Chondrocyte (in vitro differentiated cells): Measurements from ENCODE around the gene IL22. TPM values are rescaled to one million over a fixed set of nuclear protein-coding genes. Genes with fewer than 3 reads are reported as not detected.

Experiments
- DNase-seq: peaks from one replicate; pipeline ENCODE4 v3.0.0; 2021; ENCODE audit warnings: mixed read lengths, low spot score
- H3K27ac Mint-ChIP-seq: one replicate; pipeline ENCODE4 v1.8.0; 2021; ENCODE audit warnings: mild to moderate bottlenecking, moderate library complexity, mixed read lengths; ENCODE audit not compliant: unreplicated experiment
- H3K27me3 Mint-ChIP-seq: 2 replicates; pipeline ENCODE4 v1.8.0; 2021; ENCODE audit warnings: low read depth, mixed read lengths
- H3K36me3 Mint-ChIP-seq: 2 replicates; pipeline ENCODE4 v1.8.0; 2021; ENCODE audit warnings: low read depth, mixed read lengths
- H3K4me1 Mint-ChIP-seq: 2 replicates; pipeline ENCODE4 v1.8.0; 2021; ENCODE audit warnings: low read depth, mild to moderate bottlenecking, mixed read lengths
- H3K4me3 Mint-ChIP-seq: one replicate; pipeline ENCODE4 v1.8.0; 2021; ENCODE audit warnings: mild to moderate bottlenecking, moderate library complexity, mixed read lengths; ENCODE audit not compliant: unreplicated experiment
- H3K9me3 Mint-ChIP-seq: 2 replicates; pipeline ENCODE4 v1.8.0; 2021; ENCODE audit warnings: low read depth, mixed read lengths
- total RNA-seq: library from RNA; stranded (reverse); gene quantifications from 3 replicates; pipeline ENCODE4 v1.2.1, GENCODE V29; 2021
- TF ChIP-seq, protein P1 (sequence below): fragments of 200-600 bp; sonication (generic); IDR thresholded peaks from 2 replicates; pipeline ENCODE4 v1.5.0; 2021; ENCODE audit warnings: antibody characterized with exemption, mild to moderate bottlenecking, moderate library complexity

Gene IL22
- total RNA-seq, 1 donor from 2014 or later = not detected

DNA sequence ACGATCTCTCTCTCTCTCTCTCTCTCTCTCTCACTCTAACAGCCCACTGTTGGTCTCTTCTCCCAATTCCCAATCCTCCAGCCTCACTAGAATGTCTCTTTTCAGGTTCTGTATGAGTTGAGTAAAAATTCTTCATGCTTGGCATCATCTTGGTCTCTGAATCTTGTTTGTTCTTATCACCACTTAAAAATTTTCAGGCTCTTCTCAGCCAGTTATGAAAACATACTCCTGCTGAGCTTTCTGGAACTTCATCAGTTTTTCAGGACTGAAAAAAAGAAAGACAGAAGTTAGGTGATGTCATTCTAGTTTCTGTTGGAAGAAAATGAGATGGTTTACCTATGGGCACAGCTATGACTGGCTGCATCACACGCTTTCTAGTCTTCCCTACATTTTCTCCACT is 11.5 kb upstream of the IL22 start:
- Mint-ChIP-seq H3K36me3 (no peaks in the 10 kb centered on the region), H3K9me3 (no peaks in the 10 kb centered on the region), H3K4me1 (peaks cover 78% of the 10 kb centered on the region), H3K27ac (peak overlapping the region; percentile 96), H3K27me3 (no peaks in the 10 kb centered on the region), H3K4me3 (peak overlapping the region; percentile 31)
- TF ChIP-seq, protein P1, sequence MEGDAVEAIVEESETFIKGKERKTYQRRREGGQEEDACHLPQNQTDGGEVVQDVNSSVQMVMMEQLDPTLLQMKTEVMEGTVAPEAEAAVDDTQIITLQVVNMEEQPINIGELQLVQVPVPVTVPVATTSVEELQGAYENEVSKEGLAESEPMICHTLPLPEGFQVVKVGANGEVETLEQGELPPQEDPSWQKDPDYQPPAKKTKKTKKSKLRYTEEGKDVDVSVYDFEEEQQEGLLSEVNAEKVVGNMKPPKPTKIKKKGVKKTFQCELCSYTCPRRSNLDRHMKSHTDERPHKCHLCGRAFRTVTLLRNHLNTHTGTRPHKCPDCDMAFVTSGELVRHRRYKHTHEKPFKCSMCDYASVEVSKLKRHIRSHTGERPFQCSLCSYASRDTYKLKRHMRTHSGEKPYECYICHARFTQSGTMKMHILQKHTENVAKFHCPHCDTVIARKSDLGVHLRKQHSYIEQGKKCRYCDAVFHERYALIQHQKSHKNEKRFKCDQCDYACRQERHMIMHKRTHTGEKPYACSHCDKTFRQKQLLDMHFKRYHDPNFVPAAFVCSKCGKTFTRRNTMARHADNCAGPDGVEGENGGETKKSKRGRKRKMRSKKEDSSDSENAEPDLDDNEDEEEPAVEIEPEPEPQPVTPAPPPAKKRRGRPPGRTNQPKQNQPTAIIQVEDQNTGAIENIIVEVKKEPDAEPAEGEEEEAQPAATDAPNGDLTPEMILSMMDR = no peak
- DNase-seq = no peak

DNA sequence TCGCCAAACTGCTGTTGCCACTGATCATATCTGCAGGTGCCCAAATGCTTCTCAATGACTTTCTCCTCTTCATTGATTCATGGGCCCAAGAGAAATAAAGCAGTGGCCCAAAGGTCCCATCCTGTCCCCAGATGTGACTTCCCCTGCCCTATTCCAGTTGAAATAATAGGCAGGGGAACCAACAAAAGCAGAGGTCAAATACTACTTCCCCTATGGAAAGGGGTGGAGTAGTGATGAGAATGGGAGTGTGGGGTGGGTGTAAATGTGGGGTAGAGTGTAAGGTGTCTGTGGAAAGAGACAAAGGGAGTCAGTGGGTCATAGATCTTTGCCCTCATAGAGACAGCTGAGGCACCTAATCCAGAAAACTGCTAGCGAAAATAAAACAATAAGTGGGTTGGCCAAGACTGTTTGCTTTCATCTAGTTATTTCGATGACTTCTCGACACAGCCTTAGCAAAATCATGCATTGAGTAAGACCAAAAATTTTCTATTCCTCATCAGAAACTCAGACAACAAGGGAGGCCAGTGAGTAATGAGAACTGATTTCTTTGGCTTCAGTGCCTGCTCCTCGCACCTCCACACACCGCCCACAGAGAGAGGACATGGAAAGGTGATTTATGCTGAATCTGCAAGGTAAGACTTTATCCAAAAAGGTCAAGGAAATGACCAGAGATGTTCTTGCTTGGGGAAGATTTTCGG is 10.9 kb upstream of the IL22 start:
- Mint-ChIP-seq H3K36me3 (no peaks in the 10 kb centered on the region), H3K27ac (peak overlapping the region; percentile 96), H3K4me3 (no peak overlapping the region), H3K9me3 (no peaks in the 10 kb centered on the region), H3K27me3 (no peaks in the 10 kb centered on the region), H3K4me1 (peaks cover 78% of the 10 kb centered on the region)
- TF ChIP-seq, protein P1 = no peak
- DNase-seq = no peak

DNA sequence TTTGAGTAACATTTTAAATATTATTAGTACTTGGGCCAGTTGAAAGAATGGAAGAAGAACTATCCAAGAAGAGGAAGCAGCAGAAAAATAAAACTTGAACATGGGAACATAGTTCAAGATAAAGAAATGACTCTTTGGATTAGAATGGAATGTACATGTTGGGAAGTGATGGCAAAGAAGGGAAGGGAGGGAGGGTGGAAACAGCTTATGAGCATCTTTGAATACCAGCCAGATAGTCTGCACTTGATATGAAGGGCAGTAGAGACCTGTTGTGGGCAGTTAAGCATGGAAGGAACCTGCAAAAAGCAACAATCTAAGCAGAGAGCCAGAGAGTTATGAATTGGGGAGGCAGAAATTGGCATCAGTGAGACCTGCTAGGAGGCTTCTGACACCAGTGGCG is 10.0 kb upstream of the IL22 start:
- H3K27me3 Mint-ChIP-seq = no peaks in the 10 kb centered on the region
- no peak overlapping the region for H3K4me3 Mint-ChIP-seq
- H3K9me3 Mint-ChIP-seq = no peaks in the 10 kb centered on the region
- peaks cover 75% of the 10 kb centered on the region for H3K4me1 Mint-ChIP-seq
- DNase-seq = no peak
- peak overlapping the region; percentile 96 for H3K27ac Mint-ChIP-seq
- TF ChIP-seq, protein P1 = no peak
- no peaks in the 10 kb centered on the region for H3K36me3 Mint-ChIP-seq

DNA sequence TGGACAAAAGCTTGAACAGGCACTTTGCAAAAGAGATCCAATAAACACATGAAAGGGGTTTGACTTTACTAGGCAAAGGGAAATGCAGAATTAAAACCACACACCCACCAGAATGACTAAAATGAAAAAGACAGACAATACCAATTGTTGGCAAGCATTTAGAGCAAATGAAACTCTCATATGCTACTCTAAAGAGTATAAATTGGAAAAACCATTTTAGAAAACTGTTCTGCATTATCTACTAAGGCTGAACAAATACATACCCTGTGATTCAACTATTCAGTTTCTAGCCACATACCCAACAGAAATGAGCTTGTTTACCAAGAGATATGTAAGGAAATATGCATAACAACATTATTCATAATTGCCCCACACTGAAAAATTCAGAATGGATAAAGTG is 8.5 kb upstream of the IL22 start:
- Mint-ChIP-seq H3K4me1 (peaks cover 61% of the 10 kb centered on the region), H3K36me3 (no peaks in the 10 kb centered on the region), H3K4me3 (no peak overlapping the region), H3K27ac (no peak overlapping the region), H3K9me3 (no peaks in the 10 kb centered on the region), H3K27me3 (no peaks in the 10 kb centered on the region)
- TF ChIP-seq, protein P1 = no peak
- DNase-seq = no peak

DNA sequence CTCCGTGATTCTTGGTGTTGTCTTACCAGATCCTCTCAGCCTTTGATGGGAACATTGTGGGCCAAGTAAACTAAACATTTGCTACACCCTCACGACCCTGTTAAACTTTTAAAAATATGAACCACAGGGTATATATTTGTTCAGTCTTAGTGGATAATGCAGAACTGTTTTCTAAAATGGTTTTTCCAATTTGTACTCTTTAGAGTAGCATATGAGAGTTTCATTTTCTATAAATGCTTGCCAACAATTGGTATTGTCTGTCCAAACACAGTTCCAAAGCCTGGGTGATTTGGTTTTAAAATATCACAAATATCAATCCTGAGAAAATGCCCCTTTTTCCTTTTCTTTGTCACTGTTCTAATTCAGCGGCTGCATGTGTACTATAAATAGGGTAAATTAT is 6.7 kb upstream of the IL22 start:
- no peak for DNase-seq
- no peak overlapping the region for H3K4me3 Mint-ChIP-seq
- no peaks in the 10 kb centered on the region for H3K36me3 Mint-ChIP-seq
- TF ChIP-seq, protein P1 = no peak
- H3K9me3 Mint-ChIP-seq = no peaks in the 10 kb centered on the region
- H3K27me3 Mint-ChIP-seq = no peaks in the 10 kb centered on the region
- H3K27ac Mint-ChIP-seq = no peak overlapping the region
- H3K4me1 Mint-ChIP-seq = peaks cover 48% of the 10 kb centered on the region
